Hepatocyte (in vitro differentiated cells): ENCODE data around the gene ZNF385D.

Experiments used
- EZH2 ChIP-seq: fragments of 200-600 bp; sonication (generic); IDR thresholded peaks from 2 replicates; pipeline ENCODE4 v1.6.1; 2016; ENCODE audit warnings: antibody characterized with exemption, mild to moderate bottlenecking, borderline replicate concordance
- EZH2phosphoT487 ChIP-seq: fragments of 200-600 bp; sonication (generic); IDR thresholded peaks from one replicate; pipeline ENCODE4 v1.6.1; 2018; ENCODE audit warnings: antibody characterized with exemption, mild to moderate bottlenecking, low read depth, moderate library complexity; ENCODE audit not compliant: unreplicated experiment, severe bottlenecking
- TF ChIP-seq, protein P1 (sequence below): fragments of 200-600 bp; sonication (generic); IDR thresholded peaks from 2 replicates; pipeline ENCODE4 v1.5.1; 2016; ENCODE audit warnings: antibody characterized with exemption, mild to moderate bottlenecking; ENCODE audit not compliant: poor library complexity

DNA sequence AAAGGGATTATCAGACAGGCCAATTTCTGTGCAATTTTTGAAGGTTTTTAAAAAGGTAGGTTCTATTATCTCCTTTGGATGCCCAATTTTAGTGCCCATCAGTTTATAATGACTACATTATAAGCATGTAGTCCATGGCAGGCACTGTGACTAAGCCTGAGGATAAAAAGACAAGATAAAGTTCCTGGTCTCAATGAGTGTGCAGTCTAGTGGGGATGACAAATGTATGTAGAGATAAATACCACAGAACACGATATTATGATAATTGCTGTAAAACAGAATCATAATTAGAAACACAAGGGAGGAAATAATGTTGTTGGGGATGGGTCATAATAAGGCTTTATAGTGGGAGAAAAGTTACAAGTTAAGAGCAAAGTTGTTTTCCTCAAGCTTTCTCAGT lies 163.1 kb downstream of the ZNF385D start:
- TF ChIP-seq, protein P1, sequence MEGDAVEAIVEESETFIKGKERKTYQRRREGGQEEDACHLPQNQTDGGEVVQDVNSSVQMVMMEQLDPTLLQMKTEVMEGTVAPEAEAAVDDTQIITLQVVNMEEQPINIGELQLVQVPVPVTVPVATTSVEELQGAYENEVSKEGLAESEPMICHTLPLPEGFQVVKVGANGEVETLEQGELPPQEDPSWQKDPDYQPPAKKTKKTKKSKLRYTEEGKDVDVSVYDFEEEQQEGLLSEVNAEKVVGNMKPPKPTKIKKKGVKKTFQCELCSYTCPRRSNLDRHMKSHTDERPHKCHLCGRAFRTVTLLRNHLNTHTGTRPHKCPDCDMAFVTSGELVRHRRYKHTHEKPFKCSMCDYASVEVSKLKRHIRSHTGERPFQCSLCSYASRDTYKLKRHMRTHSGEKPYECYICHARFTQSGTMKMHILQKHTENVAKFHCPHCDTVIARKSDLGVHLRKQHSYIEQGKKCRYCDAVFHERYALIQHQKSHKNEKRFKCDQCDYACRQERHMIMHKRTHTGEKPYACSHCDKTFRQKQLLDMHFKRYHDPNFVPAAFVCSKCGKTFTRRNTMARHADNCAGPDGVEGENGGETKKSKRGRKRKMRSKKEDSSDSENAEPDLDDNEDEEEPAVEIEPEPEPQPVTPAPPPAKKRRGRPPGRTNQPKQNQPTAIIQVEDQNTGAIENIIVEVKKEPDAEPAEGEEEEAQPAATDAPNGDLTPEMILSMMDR, result no peak
- TF ChIP-seq EZH2phosphoT487 (no peak), EZH2 (no peak)
